ENCODE data around the gene ARMC9.
A peak's percentile ranks its signal among the peaks of the same experiment; 100 is the strongest.

GRCh38 chr2:231397011-231397927 is 198.8 kb downstream of the ARMC9 start:
- TF ChIP-seq POLR2A (IDR thresholded peaks at IDR 0.05) (peak in 1 of 2 donors; percentile 28), EP300 (IDR thresholded peaks at IDR 0.05) (no peak), POLR2AphosphoS5 (IDR thresholded peaks at IDR 0.05) (no peak)
- TF ChIP-seq, protein P1, sequence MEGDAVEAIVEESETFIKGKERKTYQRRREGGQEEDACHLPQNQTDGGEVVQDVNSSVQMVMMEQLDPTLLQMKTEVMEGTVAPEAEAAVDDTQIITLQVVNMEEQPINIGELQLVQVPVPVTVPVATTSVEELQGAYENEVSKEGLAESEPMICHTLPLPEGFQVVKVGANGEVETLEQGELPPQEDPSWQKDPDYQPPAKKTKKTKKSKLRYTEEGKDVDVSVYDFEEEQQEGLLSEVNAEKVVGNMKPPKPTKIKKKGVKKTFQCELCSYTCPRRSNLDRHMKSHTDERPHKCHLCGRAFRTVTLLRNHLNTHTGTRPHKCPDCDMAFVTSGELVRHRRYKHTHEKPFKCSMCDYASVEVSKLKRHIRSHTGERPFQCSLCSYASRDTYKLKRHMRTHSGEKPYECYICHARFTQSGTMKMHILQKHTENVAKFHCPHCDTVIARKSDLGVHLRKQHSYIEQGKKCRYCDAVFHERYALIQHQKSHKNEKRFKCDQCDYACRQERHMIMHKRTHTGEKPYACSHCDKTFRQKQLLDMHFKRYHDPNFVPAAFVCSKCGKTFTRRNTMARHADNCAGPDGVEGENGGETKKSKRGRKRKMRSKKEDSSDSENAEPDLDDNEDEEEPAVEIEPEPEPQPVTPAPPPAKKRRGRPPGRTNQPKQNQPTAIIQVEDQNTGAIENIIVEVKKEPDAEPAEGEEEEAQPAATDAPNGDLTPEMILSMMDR (IDR thresholded peaks at IDR 0.05), result no peak
